Measurements from ENCODE around the gene TWF2. TPM values are rescaled to one million over a fixed set of nuclear protein-coding genes. Genes with fewer than 3 reads are reported as not detected.

The TWF2 gene
- total and polyA plus RNA-seq, 2 of the 4 experiments (the other 2 are of a cell fraction), result 111 to 145 TPM

DNA sequence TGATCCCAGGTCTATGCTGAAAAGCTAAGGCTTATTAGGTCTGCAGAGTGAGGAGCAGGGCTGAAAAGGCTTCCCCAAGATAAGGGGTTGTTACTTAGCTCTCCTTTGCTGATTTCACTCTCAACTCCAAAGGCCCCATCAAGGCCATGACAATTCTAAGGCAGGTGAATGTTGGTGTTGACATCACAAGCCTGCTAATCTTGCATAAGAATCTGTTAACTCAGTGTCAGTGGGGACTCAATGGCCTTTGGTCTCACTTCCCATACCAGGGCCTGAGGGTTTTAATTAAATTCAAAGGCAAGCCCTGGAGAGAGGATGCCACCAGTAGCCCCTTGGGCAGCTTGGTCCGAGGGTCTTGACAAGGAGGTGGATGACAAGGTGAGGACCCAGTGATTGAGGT, 50.4 kb downstream of the TWF2 start:
- H3K79me1 ChIP-seq (ENCODE audit: low read depth in 1 of 2, low read length in 2 of 2), result 0 out of 4 replicates have a peak, but pooled peaks cover 0 to 3% of the 10 kb centered on the region in 2 experiments

More for the DNA sequence above, 50.4 kb downstream of the TWF2 start:
- intact Hi-C loops (cut with micrococcal nuclease) (no loop called here), dilution Hi-C loops (cut with HindIII; ENCODE audit: low sequenced_read_pairs, unreplicated experiment) (no loop called here), in situ Hi-C loops (cut with MboI; ENCODE audit: low sequenced_read_pairs) (no loop called here)
- H2BK20ac ChIP-seq (ENCODE audit: low read depth, low read length), result no peak overlapping the region
- H3K4me2 ChIP-seq (ENCODE audit: low read depth, low read length), result no peak overlapping the region
- H4K8ac ChIP-seq (ENCODE audit: low read depth in 2 of 2, low read length in 2 of 2), result no peak overlapping the region
- TF ChIP-seq, protein P1, sequence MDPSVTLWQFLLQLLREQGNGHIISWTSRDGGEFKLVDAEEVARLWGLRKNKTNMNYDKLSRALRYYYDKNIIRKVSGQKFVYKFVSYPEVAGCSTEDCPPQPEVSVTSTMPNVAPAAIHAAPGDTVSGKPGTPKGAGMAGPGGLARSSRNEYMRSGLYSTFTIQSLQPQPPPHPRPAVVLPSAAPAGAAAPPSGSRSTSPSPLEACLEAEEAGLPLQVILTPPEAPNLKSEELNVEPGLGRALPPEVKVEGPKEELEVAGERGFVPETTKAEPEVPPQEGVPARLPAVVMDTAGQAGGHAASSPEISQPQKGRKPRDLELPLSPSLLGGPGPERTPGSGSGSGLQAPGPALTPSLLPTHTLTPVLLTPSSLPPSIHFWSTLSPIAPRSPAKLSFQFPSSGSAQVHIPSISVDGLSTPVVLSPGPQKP (IDR thresholded peaks at IDR 0.05; ENCODE audit: borderline replicate concordance, low read depth, low read length), result no peak
- TF ChIP-seq FOS (IDR thresholded peaks at IDR 0.05; ENCODE audit: low read depth, low read length) (no peak), BHLHE40 (IDR thresholded peaks at IDR 0.05; ENCODE audit: low read depth, low read length) (no peak), RCOR1 (IDR thresholded peaks at IDR 0.05; ENCODE audit: insufficient replicate concordance, low read length) (no peak), CEBPB (IDR thresholded peaks at IDR 0.05; ENCODE audit: low read depth, low read length) (no peak), POLR2A (IDR thresholded peaks at IDR 0.05; ENCODE audit: low read depth, low read length) (no peak), MXI1 (IDR thresholded peaks at IDR 0.05; ENCODE audit: borderline replicate concordance, low read depth, low read length) (no peak), SMC3 (IDR thresholded peaks at IDR 0.05; ENCODE audit: low read depth, low read length) (no peak), MAZ (IDR thresholded peaks at IDR 0.05; ENCODE audit: borderline replicate concordance, low read depth, low read length) (no peak), CHD1 (IDR thresholded peaks at IDR 0.05; ENCODE audit: low read depth, low read length) (no peak), RAD21 (IDR thresholded peaks at IDR 0.05; ENCODE audit: low read length) (no peak), NFE2L2 (IDR thresholded peaks at IDR 0.05; ENCODE audit: low read depth, low read length) (no peak), MAFK (IDR thresholded peaks at IDR 0.05; ENCODE audit: low read depth, low read length) (no peak), RFX5 (IDR thresholded peaks at IDR 0.05; ENCODE audit: low read depth, low read length) (no peak)
- TF ChIP-seq, protein P2, sequence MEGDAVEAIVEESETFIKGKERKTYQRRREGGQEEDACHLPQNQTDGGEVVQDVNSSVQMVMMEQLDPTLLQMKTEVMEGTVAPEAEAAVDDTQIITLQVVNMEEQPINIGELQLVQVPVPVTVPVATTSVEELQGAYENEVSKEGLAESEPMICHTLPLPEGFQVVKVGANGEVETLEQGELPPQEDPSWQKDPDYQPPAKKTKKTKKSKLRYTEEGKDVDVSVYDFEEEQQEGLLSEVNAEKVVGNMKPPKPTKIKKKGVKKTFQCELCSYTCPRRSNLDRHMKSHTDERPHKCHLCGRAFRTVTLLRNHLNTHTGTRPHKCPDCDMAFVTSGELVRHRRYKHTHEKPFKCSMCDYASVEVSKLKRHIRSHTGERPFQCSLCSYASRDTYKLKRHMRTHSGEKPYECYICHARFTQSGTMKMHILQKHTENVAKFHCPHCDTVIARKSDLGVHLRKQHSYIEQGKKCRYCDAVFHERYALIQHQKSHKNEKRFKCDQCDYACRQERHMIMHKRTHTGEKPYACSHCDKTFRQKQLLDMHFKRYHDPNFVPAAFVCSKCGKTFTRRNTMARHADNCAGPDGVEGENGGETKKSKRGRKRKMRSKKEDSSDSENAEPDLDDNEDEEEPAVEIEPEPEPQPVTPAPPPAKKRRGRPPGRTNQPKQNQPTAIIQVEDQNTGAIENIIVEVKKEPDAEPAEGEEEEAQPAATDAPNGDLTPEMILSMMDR (conservative IDR thresholded peaks at IDR 0.05; ENCODE audit: low read depth, low read length), result no peak
- TF ChIP-seq, protein P3, sequence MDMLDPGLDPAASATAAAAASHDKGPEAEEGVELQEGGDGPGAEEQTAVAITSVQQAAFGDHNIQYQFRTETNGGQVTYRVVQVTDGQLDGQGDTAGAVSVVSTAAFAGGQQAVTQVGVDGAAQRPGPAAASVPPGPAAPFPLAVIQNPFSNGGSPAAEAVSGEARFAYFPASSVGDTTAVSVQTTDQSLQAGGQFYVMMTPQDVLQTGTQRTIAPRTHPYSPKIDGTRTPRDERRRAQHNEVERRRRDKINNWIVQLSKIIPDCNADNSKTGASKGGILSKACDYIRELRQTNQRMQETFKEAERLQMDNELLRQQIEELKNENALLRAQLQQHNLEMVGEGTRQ (IDR thresholded peaks at IDR 0.05; ENCODE audit: low read depth, low read length), result no peak
- H2AK9ac ChIP-seq (replicated peaks; ENCODE audit: low read depth, low read length, poor library complexity), result no peak overlapping the region
- H2AFZ ChIP-seq (replicated peaks; ENCODE audit: low read length, poor library complexity), result no peak overlapping the region
- peaks cover 12% of the 10 kb centered on the region for H3K9me1 ChIP-seq (ENCODE audit: insufficient read depth, low read length)
- H2BK15ac ChIP-seq (ENCODE audit: low read depth, low read length), result no peak overlapping the region
- H3K18ac ChIP-seq (ENCODE audit: low read depth, low read length), result no peak overlapping the region
- no peaks in the 10 kb centered on the region; the same call in 1 of the 2 replicates for H3K27me3 ChIP-seq (ENCODE audit: control insufficient read depth, insufficient read depth, low read length)
- BruUV-seq (replicated peaks), result no TSS peak
- ATAC-seq (ENCODE audit: low read depth), result no peak
- POLR2A ChIA-PET (ENCODE audit: unreplicated experiment), result no interaction called here
- no peak overlapping the region for H3K4ac ChIP-seq (ENCODE audit: low read depth, low read length)
- no peak overlapping the region for H3K4me3 ChIP-seq (ENCODE audit: insufficient read depth, low read depth, low read length)
- CTCF ChIA-PET, result no interaction called here
- H3K56ac ChIP-seq (ENCODE audit: extremely low read depth, insufficient read depth, low read length), result no peak overlapping the region
- H3K9ac ChIP-seq (ENCODE audit: low read depth, low read length), result no peak overlapping the region
- no peaks in the 10 kb centered on the region for H3K9me3 ChIP-seq (ENCODE audit: control insufficient read depth, insufficient read depth, low read length)
- H4K5ac ChIP-seq (ENCODE audit: low read depth, low read length), result no peak overlapping the region
- no peak overlapping the region for H2AK5ac ChIP-seq (ENCODE audit: low read depth, low read length)
- no peak overlapping the region for H4K91ac ChIP-seq (ENCODE audit: insufficient read depth, low read depth, low read length)
- no peaks in the 10 kb centered on the region for H4K20me1 ChIP-seq (ENCODE audit: insufficient read depth, low read length)
- H2BK120ac ChIP-seq (ENCODE audit: low read depth, low read length), result no peak overlapping the region
- no peak overlapping the region for H3K23ac ChIP-seq (ENCODE audit: low read depth, low read length)
- no peak overlapping the region for H3K27ac ChIP-seq (ENCODE audit: insufficient read depth, low read length)
- no peaks in the 10 kb centered on the region for H3K36me3 ChIP-seq (ENCODE audit: control insufficient read depth, insufficient read depth, low read length)
- H2BK5ac ChIP-seq (ENCODE audit: low read depth, low read length, poor library complexity, severe bottlenecking), result no peak overlapping the region
- no peak for DNase-seq
- no peak overlapping the region for H3K14ac ChIP-seq (replicated peaks; ENCODE audit: low read depth, low read length)
- H3K4me1 ChIP-seq (ENCODE audit: control insufficient read depth, insufficient read depth, low read length), result peaks cover 15% of the 10 kb centered on the region
- WGBS, 2 experiments (ENCODE audit: extremely low coverage in 2 of 2, insufficient read length in 1 of 2), result no CpG with 5 or more reads among the region's 1 CpG
